Uterus (tissue), 4 donors: Measurements from ENCODE around the gene PKN3. TPM values are rescaled to one million over a fixed set of nuclear protein-coding genes. Genes with fewer than 3 reads are reported as not detected.

Source experiments
- DNase-seq, 2 donors: peaks; one replicate each; pipeline ENCODE4 v3.0.0-alpha.2; 2019 to 2020
- H3K27ac ChIP-seq, 2 donors: fragments of 200-600 bp; sonication (generic); 1 replicate in 1 of 2; 2 replicates in 1 of 2; pipeline ENCODE4 v1.5.1; 2016 to 2018
- H3K27me3 ChIP-seq, 2 donors: fragments of 200-600 bp; sonication (generic); one replicate each; pipeline ENCODE4 v1.5.1; 2018 to 2019; ENCODE audit warnings: control low read depth in 1 of 2
- H3K36me3 ChIP-seq, 2 donors: fragments of 200-600 bp; sonication (generic); one replicate each; pipeline ENCODE4 v1.5.1; 2019; ENCODE audit warnings: control low read depth in 1 of 2
- H3K4me1 ChIP-seq, 2 donors: fragments of 200-600 bp; sonication (generic); one replicate each; pipeline ENCODE4 v1.5.1; 2018 to 2019; ENCODE audit warnings: control low read depth in 1 of 2
- H3K4me3 ChIP-seq, 2 donors: fragments of 200-600 bp; sonication (generic); 1 replicate in 1 of 2; 2 replicates in 1 of 2; pipeline ENCODE4 v1.5.1; 2018 to 2019; ENCODE audit warnings: mild to moderate bottlenecking in 1 of 2
- H3K9me3 ChIP-seq, 2 donors: fragments of 200-600 bp; sonication (generic); one replicate each; pipeline ENCODE4 v1.5.1; 2019; ENCODE audit warnings: control low read depth in 1 of 2
- CTCF ChIP-seq, 4 experiments: fragments of 200-600 bp in 2 of 4; fragments of 450-650 bp in 2 of 4; sonication (generic) in 2 of 4; IDR thresholded peaks; one replicate each; pipeline ENCODE4 v1.5.1; 2016 to 2019; ENCODE audit warnings: antibody characterized with exemption in 4 of 4, mild to moderate bottlenecking in 2 of 4, moderate library complexity in 1 of 4
- POLR2A ChIP-seq, 2 donors: fragments of 450-650 bp; IDR thresholded peaks; one replicate each; pipeline ENCODE4 v1.6.1; 2016; ENCODE audit warnings: antibody characterized with exemption in 2 of 2, mild to moderate bottlenecking in 1 of 2, moderate library complexity in 1 of 2
- intact Hi-C: fragments of 100-400 bp; cut with DNase I; formaldehyde crosslinking; loops from one replicate; pipeline ENCODE4 v1.15.1; 2023; ENCODE audit warnings: low total_unique reads
- total RNA-seq, 4 donors: library from RNA; depleted of rRNA in 3 of 4; stranded (reverse); fragments of >200 nt in 3 of 4; gene quantifications; one replicate each; pipeline versions ENCODE4 v1.1.0 to v1.2.4, GENCODE V29; 2014 to 2023
- donor health status: DM: yes; HTN: yes; CAD: no.

The PKN3 gene
- total RNA-seq, 4 donors from 2014 or later: 2.4 to 19.5 (median 4.5) TPM

GRCh38 chr9:128727640-128728248 is 25.4 kb downstream of the PKN3 start:
- intact Hi-C loops: no loop called here
- no peak for TF ChIP-seq POLR2A (IDR thresholded peaks at IDR 0.05)
- no peak for TF ChIP-seq CTCF (IDR thresholded peaks at IDR 0.05)
- no peak for DNase-seq

GRCh38 chr9:128728298-128728697 is 26.0 kb downstream of the PKN3 start:
- no peak for TF ChIP-seq CTCF (IDR thresholded peaks at IDR 0.05)
- TF ChIP-seq POLR2A (IDR thresholded peaks at IDR 0.05): no peak
- intact Hi-C loops: no loop called here
- Histone ChIP-seq H3K9me3 (no peaks in the 10 kb centered on the region), H3K4me3 (no peak overlapping the region), H3K4me1 (no peaks in the 10 kb centered on the region), H3K27me3 (no peaks in the 10 kb centered on the region), H3K27ac (no peak overlapping the region), H3K36me3 (no peaks in the 10 kb centered on the region)
- DNase-seq: no peak

More at GRCh38 chr9:128727640-128728248, 25.4 kb downstream of the PKN3 start:
- Histone ChIP-seq H3K27me3 (no peaks in the 10 kb centered on the region), H3K9me3 (no peaks in the 10 kb centered on the region), H3K36me3 (no peaks in the 10 kb centered on the region), H3K4me1 (no peaks in the 10 kb centered on the region), H3K4me3 (no peak overlapping the region), H3K27ac (no peak overlapping the region)

- no peak overlapping the region for H3K4me3 ChIP-seq
- no peaks in the 10 kb centered on the region for H3K4me1 ChIP-seq
- H3K27ac ChIP-seq: no peak overlapping the region
- no peaks in the 10 kb centered on the region for H3K9me3 ChIP-seq
- no peaks in the 10 kb centered on the region for H3K27me3 ChIP-seq
- DNase-seq: no peak
- intact Hi-C loops: no loop called here
- no peaks in the 10 kb centered on the region for H3K36me3 ChIP-seq
- TF ChIP-seq CTCF (IDR thresholded peaks at IDR 0.05) (no peak), POLR2A (IDR thresholded peaks at IDR 0.05) (no peak)
Observed at GRCh38 chr9:128729302-128729701, 27.0 kb downstream of the PKN3 start.

GRCh38 chr9:128729766-128730517 is 27.6 kb downstream of the PKN3 start:
- DNase-seq: no peak
- Histone ChIP-seq H3K4me3 (no peak overlapping the region), H3K4me1 (no peaks in the 10 kb centered on the region), H3K36me3 (no peaks in the 10 kb centered on the region), H3K27me3 (no peaks in the 10 kb centered on the region), H3K9me3 (no peaks in the 10 kb centered on the region), H3K27ac (no peak overlapping the region)
- intact Hi-C loops: no loop called here
- TF ChIP-seq POLR2A (IDR thresholded peaks at IDR 0.05) (no peak), CTCF (IDR thresholded peaks at IDR 0.05) (no peak)

- no peak for DNase-seq
- Histone ChIP-seq H3K4me1 (no peaks in the 10 kb centered on the region), H3K36me3 (no peaks in the 10 kb centered on the region), H3K27ac (no peak overlapping the region), H3K9me3 (no peaks in the 10 kb centered on the region), H3K4me3 (no peak overlapping the region), H3K27me3 (no peaks in the 10 kb centered on the region)
- TF ChIP-seq CTCF (IDR thresholded peaks at IDR 0.05) (no peak), POLR2A (IDR thresholded peaks at IDR 0.05) (no peak)
- intact Hi-C loops: no loop called here
Observed at GRCh38 chr9:128731093-128731492, 28.8 kb downstream of the PKN3 start.
